GM12878 (cell line): ENCODE data around the gene C1orf52. TPM values are rescaled to one million over a fixed set of nuclear protein-coding genes. Genes with fewer than 3 reads are reported as not detected.

Experiments used
- CBFB ChIP-seq: IDR thresholded peaks from 2 replicates; pipeline ENCODE4 v1.6.1; 2016; ENCODE audit warnings: antibody characterized with exemption, low read depth
- CHD4 ChIP-seq: fragments of 200-600 bp; sonication (generic); IDR thresholded peaks from 2 replicates; pipeline ENCODE4 v1.6.1; 2016; ENCODE audit warnings: mild to moderate bottlenecking
- CREM ChIP-seq: IDR thresholded peaks from 2 replicates; pipeline ENCODE4 v1.6.1; 2014; ENCODE audit warnings: antibody characterized with exemption, low read depth
- E4F1 ChIP-seq: fragments of 450-650 bp; IDR thresholded peaks from 2 replicates; pipeline ENCODE4 v1.6.1; 2018; ENCODE audit warnings: borderline replicate concordance, mild to moderate bottlenecking; ENCODE audit not compliant: partially characterized antibody
- ESRRA ChIP-seq: IDR thresholded peaks from 2 replicates; pipeline ENCODE4 v1.6.1; 2012; ENCODE audit warnings: mild to moderate bottlenecking, low read length, improper control_type of control experiment
- KLF5 ChIP-seq: fragments of 450-650 bp; IDR thresholded peaks from 2 replicates; pipeline ENCODE4 v1.6.1; 2014; ENCODE audit warnings: mild to moderate bottlenecking; ENCODE audit not compliant: partially characterized antibody
- LARP7 ChIP-seq: fragments of 450-650 bp; IDR thresholded peaks from 2 replicates; pipeline ENCODE4 v1.6.1; 2017; ENCODE audit warnings: mild to moderate bottlenecking
- MTA3 ChIP-seq: IDR thresholded peaks from 2 replicates; pipeline ENCODE4 v1.6.1; 2012; ENCODE audit warnings: low read length, inconsistent platforms, borderline replicate concordance
- MYC ChIP-seq: IDR thresholded peaks from 2 replicates; pipeline ENCODE4 v1.6.1; 2011; ENCODE audit warnings: mild to moderate bottlenecking, low read length, moderate library complexity, inconsistent platforms; ENCODE audit not compliant: insufficient read depth, insufficient replicate concordance, insufficient read length, severe bottlenecking
- NBN ChIP-seq: fragments of 450-650 bp; IDR thresholded peaks from 2 replicates; pipeline ENCODE4 v1.6.1; 2016
- POLR2AphosphoS5 ChIP-seq: IDR thresholded peaks from 2 replicates; pipeline ENCODE4 v1.6.1; 2011; ENCODE audit warnings: mild to moderate bottlenecking, low read length, inconsistent platforms
- SIN3A ChIP-seq: IDR thresholded peaks from 2 replicates; pipeline ENCODE4 v1.6.1; 2012; ENCODE audit warnings: low read depth, low read length, improper control_type of control experiment
- SREBF2 ChIP-seq: IDR thresholded peaks from 2 replicates; pipeline ENCODE4 v1.6.1; 2012; ENCODE audit warnings: mild to moderate bottlenecking, low read length
- STAT1 ChIP-seq: fragments of 450-650 bp; conservative IDR thresholded peaks from 2 replicates; pipeline ENCODE4 v1.6.1; 2014; ENCODE audit warnings: antibody characterized with exemption, mild to moderate bottlenecking
- ZBTB40 ChIP-seq: fragments of 450-650 bp; IDR thresholded peaks from 2 replicates; pipeline ENCODE4 v1.6.1; 2016; ENCODE audit warnings: mild to moderate bottlenecking, moderate library complexity, borderline replicate concordance
- ZNF217 ChIP-seq: fragments of 450-650 bp; IDR thresholded peaks from 2 replicates; pipeline ENCODE4 v1.6.1; 2017; ENCODE audit warnings: antibody characterized with exemption, mild to moderate bottlenecking
- polyA plus RNA-seq, 11 experiments: library from polyadenylated mRNA; depleted of rRNA in 4 of 11; unstranded in 6 of 11; stranded (reverse) in 5 of 11; fragments of >200 nt; fragmentation: Nextera tagmentation in 4 of 11; fragmentation: Illumina TruSeq in 1 of 11; extraction: Ambion mirVana in 4 of 11; extraction: Trizol in 1 of 11; gene quantifications; 1 replicate in 1 of 11; 2 replicates in 10 of 11; pipeline versions ENCODE4 v1.2.1 to v1.2.3, GENCODE V29; 2011 to 2016; ENCODE audit warnings: inconsistent platforms in 2 of 11, missing spikeins in 2 of 11, low read depth in 1 of 11
- total RNA-seq, 4 experiments: library from RNA; depleted of rRNA in 3 of 4; stranded (reverse); fragments of >200 nt in 3 of 4; fragmentation: Illumina TruSeq in 1 of 4; extraction: Trizol in 1 of 4; gene quantifications; 2 replicates each; pipeline versions ENCODE4 v1.2.1 to v1.2.3, GENCODE V29; 2013 to 2021
- TF ChIP-seq, protein P1 (sequence below): fragments of 450-650 bp; IDR thresholded peaks from 2 replicates; pipeline ENCODE4 v1.6.1; 2017; ENCODE audit warnings: borderline replicate concordance
- TF ChIP-seq, protein P2 (sequence below): fragments of 450-650 bp; IDR thresholded peaks from 2 replicates; pipeline ENCODE4 v1.6.1; 2016; ENCODE audit warnings: mild to moderate bottlenecking
- TF ChIP-seq, protein P3 (sequence below): fragments of 450-650 bp; conservative IDR thresholded peaks from 2 replicates; pipeline ENCODE4 v1.6.1; 2017; ENCODE audit warnings: mild to moderate bottlenecking, moderate library complexity

Gene C1orf52
- total and polyA plus RNA-seq, 10 of the 15 experiments (the other 5 are each of a cell fraction or from before 2014, with no cell fraction given) = 9.4 to 39.5 (median 17.6) TPM

GRCh38 chr1:85259118-85259911 lies at the start of gene C1orf52 (continued):
- TF ChIP-seq STAT1 (no peak), CBFB (peak; percentile 81; the same call in 1 of the 2 replicates), LARP7 (0 out of 2 replicates have a peak, but pooled peaks have one; percentile 44), CREM (peak; percentile 71), MTA3 (no peak), SREBF2 (no peak), E4F1 (peak; percentile 47), NBN (0 out of 2 replicates have a peak, but pooled peaks have one; percentile 59), ZBTB40 (peak; percentile 89), MYC (peak; percentile 38), POLR2AphosphoS5 (peak; percentile 96), ESRRA (no peak), CHD4 (no peak), ZNF217 (no peak), KLF5 (no peak), SIN3A (peak; percentile 47; the same call in 1 of the 2 replicates)
- TF ChIP-seq, protein P1, sequence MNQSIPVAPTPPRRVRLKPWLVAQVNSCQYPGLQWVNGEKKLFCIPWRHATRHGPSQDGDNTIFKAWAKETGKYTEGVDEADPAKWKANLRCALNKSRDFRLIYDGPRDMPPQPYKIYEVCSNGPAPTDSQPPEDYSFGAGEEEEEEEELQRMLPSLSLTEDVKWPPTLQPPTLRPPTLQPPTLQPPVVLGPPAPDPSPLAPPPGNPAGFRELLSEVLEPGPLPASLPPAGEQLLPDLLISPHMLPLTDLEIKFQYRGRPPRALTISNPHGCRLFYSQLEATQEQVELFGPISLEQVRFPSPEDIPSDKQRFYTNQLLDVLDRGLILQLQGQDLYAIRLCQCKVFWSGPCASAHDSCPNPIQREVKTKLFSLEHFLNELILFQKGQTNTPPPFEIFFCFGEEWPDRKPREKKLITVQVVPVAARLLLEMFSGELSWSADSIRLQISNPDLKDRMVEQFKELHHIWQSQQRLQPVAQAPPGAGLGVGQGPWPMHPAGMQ = no peak
- TF ChIP-seq, protein P2, sequence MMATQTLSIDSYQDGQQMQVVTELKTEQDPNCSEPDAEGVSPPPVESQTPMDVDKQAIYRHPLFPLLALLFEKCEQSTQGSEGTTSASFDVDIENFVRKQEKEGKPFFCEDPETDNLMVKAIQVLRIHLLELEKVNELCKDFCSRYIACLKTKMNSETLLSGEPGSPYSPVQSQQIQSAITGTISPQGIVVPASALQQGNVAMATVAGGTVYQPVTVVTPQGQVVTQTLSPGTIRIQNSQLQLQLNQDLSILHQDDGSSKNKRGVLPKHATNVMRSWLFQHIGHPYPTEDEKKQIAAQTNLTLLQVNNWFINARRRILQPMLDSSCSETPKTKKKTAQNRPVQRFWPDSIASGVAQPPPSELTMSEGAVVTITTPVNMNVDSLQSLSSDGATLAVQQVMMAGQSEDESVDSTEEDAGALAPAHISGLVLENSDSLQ = peak; percentile 69
- TF ChIP-seq, protein P3, sequence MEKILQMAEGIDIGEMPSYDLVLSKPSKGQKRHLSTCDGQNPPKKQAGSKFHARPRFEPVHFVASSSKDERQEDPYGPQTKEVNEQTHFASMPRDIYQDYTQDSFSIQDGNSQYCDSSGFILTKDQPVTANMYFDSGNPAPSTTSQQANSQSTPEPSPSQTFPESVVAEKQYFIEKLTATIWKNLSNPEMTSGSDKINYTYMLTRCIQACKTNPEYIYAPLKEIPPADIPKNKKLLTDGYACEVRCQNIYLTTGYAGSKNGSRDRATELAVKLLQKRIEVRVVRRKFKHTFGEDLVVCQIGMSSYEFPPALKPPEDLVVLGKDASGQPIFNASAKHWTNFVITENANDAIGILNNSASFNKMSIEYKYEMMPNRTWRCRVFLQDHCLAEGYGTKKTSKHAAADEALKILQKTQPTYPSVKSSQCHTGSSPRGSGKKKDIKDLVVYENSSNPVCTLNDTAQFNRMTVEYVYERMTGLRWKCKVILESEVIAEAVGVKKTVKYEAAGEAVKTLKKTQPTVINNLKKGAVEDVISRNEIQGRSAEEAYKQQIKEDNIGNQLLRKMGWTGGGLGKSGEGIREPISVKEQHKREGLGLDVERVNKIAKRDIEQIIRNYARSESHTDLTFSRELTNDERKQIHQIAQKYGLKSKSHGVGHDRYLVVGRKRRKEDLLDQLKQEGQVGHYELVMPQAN = peak; percentile 89
